Measurements from ENCODE around the gene ACBD6. TPM values are rescaled to one million over a fixed set of nuclear protein-coding genes. Genes with fewer than 3 reads are reported as not detected.

Gene ACBD6
- total and polyA plus RNA-seq, 4 donors: 8.3 to 17.3 (median 14.0) TPM

DNA sequence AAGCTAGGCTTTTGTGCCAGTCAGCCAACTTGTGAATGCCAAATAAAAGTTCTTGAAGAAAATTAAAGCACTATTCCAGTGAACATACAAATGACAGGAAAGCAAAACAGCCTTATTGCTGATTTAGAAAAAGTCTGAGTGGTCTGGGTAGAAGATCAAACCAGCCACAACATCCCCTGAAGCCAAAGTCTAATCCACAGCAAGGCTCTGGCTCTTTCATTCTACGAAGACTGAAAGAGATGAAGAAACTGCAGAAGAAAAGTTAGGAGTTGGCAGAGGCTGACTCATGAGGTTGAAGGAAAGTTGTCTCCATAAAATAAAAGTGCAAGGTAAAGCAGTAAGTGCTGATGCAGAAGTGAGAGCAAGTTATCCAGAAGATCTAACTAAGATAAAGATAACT, 206.4 kb downstream of the ACBD6 start:
- H3K36me3 ChIP-seq (ENCODE audit: control insufficient read depth in 4 of 4, insufficient read depth in 3 of 4, low read depth in 1 of 4, low read length in 3 of 4): no peaks in the 10 kb centered on the region
- no peak overlapping the region for H3K4me3 ChIP-seq (ENCODE audit: low read depth in 1 of 3, low read length in 3 of 3)
- H3K9ac ChIP-seq (ENCODE audit: low read depth in 1 of 2, low read length in 2 of 2): no peak overlapping the region
- no peak for DNase-seq (ENCODE audit: low spot score)
- 91% methylated on average over 1 of the region's 1 CpG for WGBS
- H3K27ac ChIP-seq (ENCODE audit: low read depth in 1 of 2, low read length in 2 of 2): no peak overlapping the region
- no peaks in the 10 kb centered on the region for H3K27me3 ChIP-seq (ENCODE audit: control insufficient read depth in 4 of 4, insufficient read depth in 4 of 4, low read length in 3 of 4)
- H3K4me1 ChIP-seq (ENCODE audit: control insufficient read depth in 4 of 4, insufficient read depth in 4 of 4, low read length in 3 of 4): peaks cover 0 to 2% (median 0%) of the 10 kb centered on the region in 4 donors
- no peaks in the 10 kb centered on the region for H3K9me3 ChIP-seq (ENCODE audit: control insufficient read depth in 4 of 4, low read length in 3 of 4)
- no peak for TF ChIP-seq YY1 (IDR thresholded peaks at IDR 0.05)
- no peak for TF ChIP-seq NR2F2 (IDR thresholded peaks at IDR 0.05)
- no peak for TF ChIP-seq MAX (IDR thresholded peaks at IDR 0.05)
- no peak for TF ChIP-seq HNF4G (IDR thresholded peaks at IDR 0.05)
- no peak for TF ChIP-seq HNF4A (conservative IDR thresholded peaks at IDR 0.05)
- TF ChIP-seq, protein P1, sequence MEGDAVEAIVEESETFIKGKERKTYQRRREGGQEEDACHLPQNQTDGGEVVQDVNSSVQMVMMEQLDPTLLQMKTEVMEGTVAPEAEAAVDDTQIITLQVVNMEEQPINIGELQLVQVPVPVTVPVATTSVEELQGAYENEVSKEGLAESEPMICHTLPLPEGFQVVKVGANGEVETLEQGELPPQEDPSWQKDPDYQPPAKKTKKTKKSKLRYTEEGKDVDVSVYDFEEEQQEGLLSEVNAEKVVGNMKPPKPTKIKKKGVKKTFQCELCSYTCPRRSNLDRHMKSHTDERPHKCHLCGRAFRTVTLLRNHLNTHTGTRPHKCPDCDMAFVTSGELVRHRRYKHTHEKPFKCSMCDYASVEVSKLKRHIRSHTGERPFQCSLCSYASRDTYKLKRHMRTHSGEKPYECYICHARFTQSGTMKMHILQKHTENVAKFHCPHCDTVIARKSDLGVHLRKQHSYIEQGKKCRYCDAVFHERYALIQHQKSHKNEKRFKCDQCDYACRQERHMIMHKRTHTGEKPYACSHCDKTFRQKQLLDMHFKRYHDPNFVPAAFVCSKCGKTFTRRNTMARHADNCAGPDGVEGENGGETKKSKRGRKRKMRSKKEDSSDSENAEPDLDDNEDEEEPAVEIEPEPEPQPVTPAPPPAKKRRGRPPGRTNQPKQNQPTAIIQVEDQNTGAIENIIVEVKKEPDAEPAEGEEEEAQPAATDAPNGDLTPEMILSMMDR (IDR thresholded peaks at IDR 0.05; ENCODE audit: low read depth, low read length, missing input control): no peak

DNA sequence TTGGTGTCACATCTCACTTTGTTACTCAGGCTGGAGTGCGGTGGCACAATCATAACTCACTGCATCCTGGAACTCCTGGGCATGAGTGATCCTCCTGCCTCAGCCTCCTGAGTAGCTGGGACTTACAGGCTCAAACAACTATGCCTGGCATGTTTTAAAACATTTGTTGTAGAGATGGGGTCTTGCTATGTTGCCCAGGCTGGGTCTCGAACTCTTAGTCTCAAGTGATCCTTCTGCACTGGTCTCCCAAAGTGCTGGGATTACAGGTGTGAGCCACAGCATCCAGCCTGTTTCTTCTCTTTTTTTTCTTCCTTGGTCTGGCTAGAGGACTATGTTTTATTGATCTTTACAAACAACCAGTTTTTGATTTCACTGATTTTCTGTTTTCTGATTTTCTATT, 207.7 kb downstream of the ACBD6 start:
- no peak overlapping the region for H3K9ac ChIP-seq (ENCODE audit: low read depth in 1 of 2, low read length in 2 of 2)
- no peaks in the 10 kb centered on the region for H3K36me3 ChIP-seq (ENCODE audit: control insufficient read depth in 4 of 4, insufficient read depth in 3 of 4, low read depth in 1 of 4, low read length in 3 of 4)
- peaks cover 0 to 6% (median 0%) of the 10 kb centered on the region in 4 donors for H3K4me1 ChIP-seq (ENCODE audit: control insufficient read depth in 4 of 4, insufficient read depth in 4 of 4, low read length in 3 of 4)
- no peaks in the 10 kb centered on the region for H3K27me3 ChIP-seq (ENCODE audit: control insufficient read depth in 4 of 4, insufficient read depth in 4 of 4, low read length in 3 of 4)
- no peak overlapping the region for H3K4me3 ChIP-seq (ENCODE audit: low read depth in 1 of 3, low read length in 3 of 3)
- WGBS: 100% methylated on average over 2 of the region's 2 CpGs
- H3K9me3 ChIP-seq (ENCODE audit: control insufficient read depth in 4 of 4, low read length in 3 of 4): no peaks in the 10 kb centered on the region
- TF ChIP-seq REST (IDR thresholded peaks at IDR 0.05): no peak
- TF ChIP-seq ATF3 (IDR thresholded peaks at IDR 0.05): no peak
- TF ChIP-seq, protein P1 (IDR thresholded peaks at IDR 0.05; ENCODE audit: low read depth, low read length, missing input control): no peak
- TF ChIP-seq RXRA (IDR thresholded peaks at IDR 0.05): no peak
- no peak for TF ChIP-seq YY1 (IDR thresholded peaks at IDR 0.05)
- TF ChIP-seq FOXA2 (IDR thresholded peaks at IDR 0.05): no peak
- H3K27ac ChIP-seq (ENCODE audit: low read depth in 1 of 2, low read length in 2 of 2): no peak overlapping the region
- DNase-seq (ENCODE audit: low spot score): no peak

Data from liver (tissue), 9 donors.